Colonic mucosa (tissue), 4 donors: Measurements from ENCODE around the gene GMCL2. TPM values are rescaled to one million over a fixed set of nuclear protein-coding genes. Genes with fewer than 3 reads are reported as not detected.
A peak's percentile ranks its signal among the peaks of the same experiment; 100 is the strongest.

Experiments
- DNase-seq: peaks from one replicate; pipeline ENCODE4 v3.0.0-alpha.2; 2020
- H3K27ac ChIP-seq: fragments of 200-600 bp; one replicate; pipeline ENCODE4 v1.8.0; 2021
- H3K27me3 ChIP-seq: fragments of 200-600 bp; one replicate; pipeline ENCODE4 v1.8.0; 2021
- H3K36me3 ChIP-seq: fragments of 200-600 bp; one replicate; pipeline ENCODE4 v1.8.0; 2021
- H3K4me1 ChIP-seq: fragments of 200-600 bp; one replicate; pipeline ENCODE4 v1.8.0; 2021; ENCODE audit warnings: mild to moderate bottlenecking
- H3K4me3 ChIP-seq: fragments of 200-600 bp; one replicate; pipeline ENCODE4 v1.8.0; 2021
- H3K9ac ChIP-seq, 2 donors: one replicate each; pipeline ENCODE4 v1.7.0; 2013; ENCODE audit warnings: control low read depth in 2 of 2, low read depth in 2 of 2, low read length in 2 of 2
- H3K9me3 ChIP-seq: fragments of 200-600 bp; one replicate; pipeline ENCODE4 v1.8.0; 2021
- intact Hi-C: fragments of 100-400 bp; cut with DNase I; formaldehyde crosslinking; loops from one replicate; pipeline ENCODE4 v1.14.1; 2022
- total RNA-seq, 2 donors: library from RNA; stranded (reverse); fragmentation: NEBNext Ultra II Directional in 1 of 2; extraction: Animal tissue kit (Norgen Biotek cat#: 25700) in 1 of 2; gene quantifications; one replicate each; pipeline ENCODE4 v1.2.1, GENCODE V29; 2021
- TF ChIP-seq, protein P1 (sequence below): fragments of 200-600 bp; IDR thresholded peaks from one replicate; pipeline ENCODE4 v1.8.0; 2022; ENCODE audit warnings: antibody characterized with exemption, mild to moderate bottlenecking
- donor health status: healthy.
- donor health status: DM: no; HTN: no; CAD: no.
- donor health status: DM: no; HTN: no; CAD: no.

The GMCL2 gene
- total RNA-seq, 2 donors from 2014 or later = not detected

DNA sequence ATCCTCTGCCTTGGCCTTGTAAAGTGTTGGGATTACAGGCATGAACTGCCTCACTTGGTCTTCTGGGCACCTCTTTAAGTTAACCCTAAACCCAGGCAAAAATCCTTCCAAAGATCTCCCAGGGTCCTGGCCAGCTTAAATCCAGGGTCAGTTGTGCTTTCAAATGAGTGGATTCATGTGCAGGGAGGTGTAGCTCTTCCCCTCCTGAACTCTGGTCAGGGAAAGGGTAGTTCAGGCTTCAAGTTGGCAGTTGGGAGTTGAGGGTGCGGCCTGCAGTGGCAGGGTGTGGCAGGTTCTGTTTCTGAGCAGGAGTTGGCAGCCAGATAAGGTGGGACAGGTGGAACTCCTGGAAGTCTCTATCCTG is 20.7 kb upstream of the GMCL2 start:
- no peaks in the 10 kb centered on the region for H3K27me3 ChIP-seq
- no peaks in the 10 kb centered on the region for H3K9me3 ChIP-seq
- peak overlapping the region; percentile 95 for H3K27ac ChIP-seq
- TF ChIP-seq, protein P1, sequence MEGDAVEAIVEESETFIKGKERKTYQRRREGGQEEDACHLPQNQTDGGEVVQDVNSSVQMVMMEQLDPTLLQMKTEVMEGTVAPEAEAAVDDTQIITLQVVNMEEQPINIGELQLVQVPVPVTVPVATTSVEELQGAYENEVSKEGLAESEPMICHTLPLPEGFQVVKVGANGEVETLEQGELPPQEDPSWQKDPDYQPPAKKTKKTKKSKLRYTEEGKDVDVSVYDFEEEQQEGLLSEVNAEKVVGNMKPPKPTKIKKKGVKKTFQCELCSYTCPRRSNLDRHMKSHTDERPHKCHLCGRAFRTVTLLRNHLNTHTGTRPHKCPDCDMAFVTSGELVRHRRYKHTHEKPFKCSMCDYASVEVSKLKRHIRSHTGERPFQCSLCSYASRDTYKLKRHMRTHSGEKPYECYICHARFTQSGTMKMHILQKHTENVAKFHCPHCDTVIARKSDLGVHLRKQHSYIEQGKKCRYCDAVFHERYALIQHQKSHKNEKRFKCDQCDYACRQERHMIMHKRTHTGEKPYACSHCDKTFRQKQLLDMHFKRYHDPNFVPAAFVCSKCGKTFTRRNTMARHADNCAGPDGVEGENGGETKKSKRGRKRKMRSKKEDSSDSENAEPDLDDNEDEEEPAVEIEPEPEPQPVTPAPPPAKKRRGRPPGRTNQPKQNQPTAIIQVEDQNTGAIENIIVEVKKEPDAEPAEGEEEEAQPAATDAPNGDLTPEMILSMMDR = no peak
- H3K36me3 ChIP-seq = peaks cover 17% of the 10 kb centered on the region
- no peak overlapping the region for H3K4me3 ChIP-seq
- H3K9ac ChIP-seq = peak overlapping the region in 1 of 2 donors; percentile 99
- peaks cover 22% of the 10 kb centered on the region for H3K4me1 ChIP-seq
- peak; percentile 89 for DNase-seq
- intact Hi-C loops = no loop called here

DNA sequence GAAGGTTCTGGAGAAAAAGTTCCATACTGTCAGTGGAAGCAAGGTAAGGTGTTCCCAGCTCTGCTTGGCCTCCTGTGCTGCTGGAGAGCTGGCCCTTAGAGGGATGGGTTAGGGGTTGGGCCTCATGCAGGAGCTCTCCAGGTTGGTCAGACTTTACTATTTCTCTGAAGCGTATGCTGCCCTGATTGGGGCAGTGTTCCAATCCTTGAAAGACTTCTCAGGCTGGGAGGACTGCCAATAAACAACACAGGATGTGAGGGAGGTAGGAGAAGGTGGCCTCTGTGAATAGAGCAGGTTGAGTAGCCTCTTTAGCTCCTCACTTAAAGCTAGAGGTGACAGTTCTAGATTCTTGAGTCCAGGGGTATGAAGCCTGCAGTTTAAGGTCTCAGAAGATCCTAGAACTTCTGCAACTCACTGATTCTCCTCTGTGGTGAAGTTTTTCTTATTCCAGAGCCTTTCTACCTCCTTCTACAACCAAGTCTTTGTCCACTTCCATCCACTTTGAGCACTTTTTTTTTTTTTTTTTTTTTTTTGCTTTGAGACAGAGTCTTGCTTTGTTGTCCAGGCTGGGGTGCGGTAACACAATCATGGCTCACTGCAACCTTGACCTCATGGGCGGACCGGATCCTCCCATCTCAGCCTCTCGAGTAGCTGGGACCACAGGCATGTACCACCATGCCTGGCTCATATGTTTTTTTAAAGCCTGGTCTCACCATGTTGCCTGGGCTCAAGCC is 20.2 kb upstream of the GMCL2 start:
- DNase-seq = peak; percentile 89
- Histone ChIP-seq H3K27me3 (no peaks in the 10 kb centered on the region), H3K4me1 (peaks cover 22% of the 10 kb centered on the region), H3K27ac (peak overlapping the region; percentile 95), H3K9ac (peak overlapping the region in 1 of 2 donors; percentile 99), H3K9me3 (no peaks in the 10 kb centered on the region), H3K36me3 (peaks cover 17% of the 10 kb centered on the region), H3K4me3 (no peak overlapping the region)
- TF ChIP-seq, protein P1 = no peak
- intact Hi-C loops = no loop called here

DNA sequence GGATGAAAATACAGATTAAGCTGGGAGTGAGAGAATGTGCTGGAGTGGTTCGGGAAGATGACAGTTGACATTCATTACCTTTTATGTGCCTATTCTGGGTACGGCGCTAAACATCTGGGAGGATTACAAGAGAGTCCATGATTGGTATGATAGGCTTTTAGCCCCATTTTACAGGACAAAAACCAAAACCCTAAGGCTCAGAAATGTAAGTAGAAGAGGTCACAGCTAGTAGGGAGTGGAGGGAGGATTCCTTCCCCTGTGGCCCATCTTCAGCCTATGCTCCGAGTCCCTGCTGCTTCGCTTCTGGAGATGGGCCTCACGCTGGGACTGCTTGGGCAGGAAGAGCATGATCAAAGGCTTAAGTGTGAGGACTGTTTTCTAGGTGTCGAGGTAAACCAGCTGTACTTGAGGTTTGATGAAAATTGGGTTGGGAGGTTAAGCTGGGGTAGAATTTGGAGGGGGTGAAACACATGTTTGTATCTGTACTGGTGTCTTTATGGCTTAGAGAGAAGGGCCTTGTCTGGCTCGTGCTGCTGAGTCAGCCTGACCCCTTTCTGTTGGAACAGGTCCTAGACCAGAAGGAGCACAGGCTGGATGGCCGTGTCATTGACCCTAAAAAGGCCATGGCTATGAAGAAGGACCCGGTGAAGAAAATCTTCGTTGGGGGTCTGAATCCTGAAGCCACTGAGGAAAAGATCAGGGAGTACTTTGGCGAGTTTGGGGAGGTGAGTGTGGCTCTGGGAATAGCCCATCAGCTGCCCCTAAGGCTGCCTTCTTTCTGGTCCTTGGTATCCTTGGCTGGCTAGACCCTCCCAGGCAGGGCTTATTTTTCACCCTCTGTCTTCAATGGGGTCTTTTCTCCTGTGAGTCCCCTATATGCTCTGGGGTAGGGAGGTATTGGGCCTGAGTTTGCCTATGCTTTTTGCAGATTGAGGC is 19.3 kb upstream of the GMCL2 start:
- TF ChIP-seq, protein P1 = no peak
- Histone ChIP-seq H3K27me3 (no peaks in the 10 kb centered on the region), H3K36me3 (peaks cover 17% of the 10 kb centered on the region), H3K4me1 (peaks cover 22% of the 10 kb centered on the region), H3K9ac (peak overlapping the region; percentile 97 to 99), H3K4me3 (peak overlapping the region; percentile 90), H3K9me3 (no peaks in the 10 kb centered on the region), H3K27ac (peak overlapping the region; percentile 95)
- intact Hi-C loops = no loop called here
- peak; percentile 21 for DNase-seq

DNA sequence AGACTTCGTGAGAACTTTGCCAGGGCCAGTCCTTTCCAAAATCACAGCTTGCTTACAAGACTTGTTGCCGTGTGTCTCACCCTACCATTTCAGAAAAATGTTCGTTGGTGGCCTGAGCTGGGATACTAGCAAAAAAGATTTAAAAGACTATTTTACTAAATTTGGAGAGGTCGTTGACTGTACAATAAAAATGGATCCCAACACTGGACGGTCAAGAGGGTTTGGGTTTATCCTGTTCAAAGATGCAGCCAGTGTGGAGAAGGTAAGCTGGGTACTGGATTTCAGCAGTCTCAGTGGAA is 18.5 kb upstream of the GMCL2 start:
- peaks cover 11% of the 10 kb centered on the region for H3K36me3 ChIP-seq
- intact Hi-C loops = no loop called here
- H3K4me1 ChIP-seq = peaks cover 22% of the 10 kb centered on the region
- TF ChIP-seq, protein P1 = no peak
- H3K9ac ChIP-seq = peak overlapping the region; percentile 97 to 99
- H3K27me3 ChIP-seq = no peaks in the 10 kb centered on the region
- no peaks in the 10 kb centered on the region for H3K9me3 ChIP-seq
- peak overlapping the region; percentile 95 for H3K27ac ChIP-seq
- DNase-seq = no peak
- peak overlapping the region; percentile 90 for H3K4me3 ChIP-seq

DNA sequence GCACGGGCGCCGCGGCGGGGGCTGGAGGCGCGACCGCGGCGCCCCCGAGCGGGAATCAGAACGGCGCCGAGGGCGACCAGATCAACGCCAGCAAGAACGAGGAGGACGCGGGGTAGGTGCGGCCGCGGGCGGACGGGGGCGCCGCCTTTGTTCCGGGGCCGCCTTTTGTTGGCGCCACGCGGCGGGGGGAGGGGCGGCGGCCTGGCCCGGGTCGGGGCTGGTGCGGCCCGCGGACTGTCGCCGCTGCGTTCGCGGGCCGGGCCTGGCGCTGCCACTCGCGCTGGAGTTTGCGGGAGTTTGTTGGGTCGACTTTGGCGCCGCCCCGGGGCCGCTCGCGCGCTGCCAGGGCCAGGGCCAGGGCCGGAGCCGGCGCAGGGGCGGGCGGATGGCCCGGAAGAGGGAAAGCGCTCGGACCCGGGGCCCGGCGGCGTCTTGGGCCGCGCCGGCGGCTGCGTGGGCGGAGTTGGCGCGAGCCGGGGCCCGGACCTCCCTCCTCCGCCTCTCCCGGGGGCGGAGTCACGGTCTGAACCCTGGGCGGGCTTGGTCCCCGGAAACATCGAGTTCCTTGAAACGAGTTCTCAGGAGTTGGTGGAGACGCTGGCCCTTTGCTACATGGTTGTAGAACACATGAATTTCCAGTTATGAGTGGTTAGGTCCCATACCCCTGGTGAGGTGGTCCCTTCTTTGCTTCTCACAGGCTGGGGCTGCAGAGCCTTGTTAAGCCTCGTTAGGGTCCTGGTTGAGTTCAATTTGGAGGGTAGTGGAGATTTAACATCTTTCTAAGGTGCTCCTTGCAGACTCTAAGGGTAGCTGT is 18.0 kb upstream of the GMCL2 start:
- DNase-seq = peak; percentile 94
- Histone ChIP-seq H3K9ac (peak overlapping the region; percentile 97 to 99), H3K9me3 (no peaks in the 10 kb centered on the region), H3K27ac (peak overlapping the region; percentile 95), H3K4me1 (peaks cover 22% of the 10 kb centered on the region), H3K36me3 (peaks cover 6% of the 10 kb centered on the region), H3K4me3 (peak overlapping the region; percentile 90), H3K27me3 (no peaks in the 10 kb centered on the region)
- intact Hi-C loops = no loop called here
- TF ChIP-seq, protein P1 = no peak
